Epithelial cell of proximal tubule (primary cell): ENCODE results near the gene CAGE1. TPM values are rescaled to one million over a fixed set of nuclear protein-coding genes. Genes with fewer than 3 reads are reported as not detected.

Experiments used
- DNase-seq: peaks from one replicate; pipeline ENCODE4 v3.0.0-alpha.2; 2011; ENCODE audit warnings: low read depth
- H3K4me3 ChIP-seq: 2 replicates; pipeline ENCODE4 v1.5.1; 2011; ENCODE audit warnings: low read depth, mild to moderate bottlenecking, low read length
- total RNA-seq: library from RNA; depleted of rRNA; stranded (reverse); fragments of >200 nt; gene quantifications from 2 replicates; pipeline ENCODE4 v1.2.3, GENCODE V29; 2015
- TF ChIP-seq, protein P1 (sequence below): conservative IDR thresholded peaks from 2 replicates; pipeline ENCODE4 v1.5.1; 2012; ENCODE audit warnings: low read depth, mild to moderate bottlenecking, low read length

The CAGE1 gene
- total RNA-seq, 1 donor from 2014 or later: not detected

DNA sequence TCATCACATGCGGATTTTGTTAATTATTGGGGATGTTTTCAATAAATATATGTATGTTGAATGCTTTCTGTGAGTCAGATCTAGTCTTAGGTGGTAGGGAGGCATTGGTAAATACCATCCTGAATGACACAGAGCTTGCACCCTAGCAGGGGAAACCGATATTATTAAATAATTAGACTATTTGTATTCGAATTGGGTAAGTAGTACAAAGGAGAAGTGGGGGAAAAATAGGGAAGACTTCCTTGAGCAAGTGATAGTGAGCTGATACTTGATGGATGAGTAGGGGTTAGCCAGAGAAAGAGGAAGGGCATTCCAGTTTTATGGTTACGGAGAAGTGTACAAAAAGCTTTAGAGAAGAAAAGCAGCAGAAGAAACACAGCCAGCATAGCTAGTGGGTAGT lies 1.6 kb upstream of the CAGE1 start:
- TF ChIP-seq, protein P1, sequence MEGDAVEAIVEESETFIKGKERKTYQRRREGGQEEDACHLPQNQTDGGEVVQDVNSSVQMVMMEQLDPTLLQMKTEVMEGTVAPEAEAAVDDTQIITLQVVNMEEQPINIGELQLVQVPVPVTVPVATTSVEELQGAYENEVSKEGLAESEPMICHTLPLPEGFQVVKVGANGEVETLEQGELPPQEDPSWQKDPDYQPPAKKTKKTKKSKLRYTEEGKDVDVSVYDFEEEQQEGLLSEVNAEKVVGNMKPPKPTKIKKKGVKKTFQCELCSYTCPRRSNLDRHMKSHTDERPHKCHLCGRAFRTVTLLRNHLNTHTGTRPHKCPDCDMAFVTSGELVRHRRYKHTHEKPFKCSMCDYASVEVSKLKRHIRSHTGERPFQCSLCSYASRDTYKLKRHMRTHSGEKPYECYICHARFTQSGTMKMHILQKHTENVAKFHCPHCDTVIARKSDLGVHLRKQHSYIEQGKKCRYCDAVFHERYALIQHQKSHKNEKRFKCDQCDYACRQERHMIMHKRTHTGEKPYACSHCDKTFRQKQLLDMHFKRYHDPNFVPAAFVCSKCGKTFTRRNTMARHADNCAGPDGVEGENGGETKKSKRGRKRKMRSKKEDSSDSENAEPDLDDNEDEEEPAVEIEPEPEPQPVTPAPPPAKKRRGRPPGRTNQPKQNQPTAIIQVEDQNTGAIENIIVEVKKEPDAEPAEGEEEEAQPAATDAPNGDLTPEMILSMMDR: no peak
- DNase-seq: no peak
- H3K4me3 ChIP-seq: peak overlapping the region; percentile 66

- TF ChIP-seq, protein P1: peak; percentile 30
- peak overlapping the region; percentile 66 for H3K4me3 ChIP-seq
- no peak for DNase-seq
Observed at GRCh38 chr6:7390226-7390878, 810 bp upstream of the CAGE1 start.

DNA sequence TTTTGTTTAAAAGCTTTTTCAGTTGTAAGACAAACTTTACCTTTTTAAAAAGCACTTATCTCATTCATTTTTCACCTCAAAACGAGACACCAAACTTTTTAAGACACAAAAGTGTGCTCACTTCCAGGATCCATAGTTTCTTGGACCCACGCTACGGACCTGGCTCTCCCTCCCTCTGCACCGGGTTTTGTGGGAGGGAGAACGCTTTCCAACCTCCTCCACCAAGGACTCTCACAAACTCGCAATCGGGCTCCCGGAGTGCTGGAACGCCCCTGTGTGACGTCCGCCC lies 436 bp downstream of the CAGE1 start:
- TF ChIP-seq, protein P1: no peak
- DNase-seq: no peak
- H3K4me3 ChIP-seq: peak overlapping the region; percentile 66

GRCh38 chr6:7381092-7381491 lies 8.4 kb downstream of the CAGE1 start:
- TF ChIP-seq, protein P1: no peak
- DNase-seq: no peak
- no peak overlapping the region for H3K4me3 ChIP-seq

- no peak for DNase-seq
- no peak overlapping the region for H3K4me3 ChIP-seq
- TF ChIP-seq, protein P1: no peak
Observed at GRCh38 chr6:7378740-7379139, 10.8 kb downstream of the CAGE1 start.

GRCh38 chr6:7377961-7378360 lies 11.6 kb downstream of the CAGE1 start:
- H3K4me3 ChIP-seq: no peak overlapping the region
- no peak for DNase-seq
- TF ChIP-seq, protein P1: no peak

GRCh38 chr6:7373739-7374138 lies 15.8 kb downstream of the CAGE1 start:
- no peak overlapping the region for H3K4me3 ChIP-seq
- DNase-seq: no peak
- TF ChIP-seq, protein P1: no peak
